Stimulated activated CD4-positive, alpha-beta T cell treated with anti-CD3 and anti-CD28 coated beads, Interleukin-4, amount 100 ng/mL, for 48 hours (primary cell): Measurements from ENCODE around the gene GALNT11.

Experiments used
- DNase-seq, 2 donors: peaks; one replicate each; pipeline ENCODE4 v3.0.0-alpha.2; 2020; ENCODE audit warnings: low read depth in 2 of 2

GALNT11 gene

DNA sequence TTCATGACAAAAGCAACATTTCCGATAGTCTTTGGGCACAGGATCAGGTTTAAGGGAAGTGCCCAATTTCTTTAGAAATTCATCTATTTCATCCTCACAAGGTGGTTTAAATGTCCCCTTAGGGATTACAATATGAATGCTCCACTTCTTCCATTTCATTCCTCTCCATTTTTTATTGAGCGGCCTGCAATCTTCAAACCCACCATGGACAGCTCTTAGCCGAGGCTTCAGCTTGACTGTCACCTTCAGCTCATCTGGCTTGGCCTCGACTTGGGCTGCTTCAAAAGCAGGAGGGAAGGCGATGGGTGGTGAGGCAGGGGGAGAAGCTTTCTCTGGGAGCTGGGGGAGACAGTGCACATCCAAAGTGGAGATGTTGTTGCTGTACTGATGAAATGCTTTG, 123.2 kb downstream of the GALNT11 start:
- DNase-seq = no peak

DNA sequence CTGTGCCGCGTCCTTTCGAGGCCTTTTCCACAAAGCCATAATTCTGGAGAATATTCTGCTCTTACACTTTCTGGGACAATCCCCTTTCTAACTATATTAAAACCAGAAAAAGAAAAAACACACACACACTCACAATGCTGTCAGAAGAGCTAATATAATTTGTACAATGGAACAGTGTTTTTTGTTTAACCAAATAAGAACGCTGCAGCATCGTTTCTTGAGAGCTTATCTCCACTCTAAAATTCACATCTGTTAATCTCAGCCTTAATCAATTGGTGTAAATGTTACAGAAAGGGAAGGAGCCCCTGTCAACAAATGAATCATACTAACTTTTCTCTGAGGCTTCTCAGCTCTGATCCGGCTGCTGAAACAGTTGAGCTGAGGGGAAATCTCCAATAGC, 123.9 kb downstream of the GALNT11 start:
- no peak for DNase-seq

DNA sequence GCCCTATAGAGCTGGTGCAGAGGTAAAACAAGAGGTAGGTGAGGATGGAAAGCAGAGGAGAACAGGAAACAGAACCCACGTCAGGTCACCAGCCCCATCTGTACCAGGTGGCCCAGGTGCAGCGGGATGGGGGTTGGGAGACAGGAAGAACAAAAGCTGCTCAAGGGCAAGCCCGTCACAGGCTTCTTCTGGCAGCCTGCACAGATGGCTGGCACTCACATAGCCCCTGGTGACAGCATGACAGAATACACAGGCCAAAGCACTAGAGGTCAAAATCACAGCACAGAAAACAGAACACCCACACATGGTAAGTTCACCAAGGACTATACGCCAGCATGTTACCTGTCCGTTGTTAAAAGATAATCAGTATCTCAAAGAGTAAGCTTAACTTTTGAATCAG, 126.8 kb downstream of the GALNT11 start:
- no peak for DNase-seq

DNA sequence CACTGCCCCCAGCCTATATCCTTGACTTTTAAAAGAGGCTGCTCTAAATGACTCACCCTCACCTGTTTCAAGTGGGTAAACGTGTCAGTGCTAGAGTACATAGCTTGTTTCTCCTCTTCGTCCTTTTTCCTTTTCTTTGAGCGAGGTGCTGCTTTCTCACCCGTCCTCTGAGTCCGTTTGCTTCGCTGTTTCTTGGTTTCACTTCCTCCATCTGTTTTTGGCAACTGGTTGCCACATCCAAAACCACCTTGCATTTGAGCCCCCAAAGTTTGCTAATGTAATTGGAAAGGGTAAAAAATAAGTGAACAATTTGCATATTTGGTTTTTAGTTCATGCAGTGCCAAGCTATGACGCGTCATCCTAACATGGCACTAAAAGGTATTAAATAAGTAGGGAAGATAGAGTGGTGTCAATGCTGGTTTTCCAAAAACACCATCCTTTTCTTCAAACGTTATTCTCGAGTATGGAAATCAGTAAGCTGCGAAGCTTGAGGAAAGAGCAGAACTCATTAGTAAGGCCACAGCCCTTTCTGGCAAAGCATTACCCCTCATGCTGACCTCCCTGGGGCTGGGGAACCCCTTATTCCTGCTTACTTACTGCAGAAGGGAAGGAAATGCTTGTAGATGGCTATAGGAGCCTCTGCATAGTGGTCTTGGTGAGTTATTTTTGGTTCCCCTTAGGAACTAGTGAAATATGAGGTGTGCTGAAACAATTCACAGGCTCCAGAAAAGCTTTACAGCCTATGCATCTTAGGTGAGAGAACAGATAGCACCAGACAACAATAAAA, 133.5 kb downstream of the GALNT11 start:
- DNase-seq = no peak

DNA sequence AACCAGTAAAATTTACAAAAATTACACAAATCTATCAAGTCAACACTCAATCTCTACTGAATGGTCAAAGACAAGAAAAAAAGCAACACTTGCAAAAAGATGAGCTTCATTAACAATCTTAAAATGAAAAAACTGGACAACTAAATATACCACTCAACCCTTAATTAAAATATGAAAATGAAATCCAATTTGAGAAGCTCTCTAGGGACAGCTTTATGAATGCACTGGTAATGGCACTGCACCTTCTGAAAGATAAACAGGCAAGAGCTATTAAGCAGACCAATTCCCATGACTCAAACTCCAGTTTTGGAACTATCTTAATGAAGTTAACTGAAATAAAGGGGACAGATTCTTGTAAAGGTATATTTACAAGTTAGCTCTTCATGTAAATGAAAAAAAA, 135.7 kb downstream of the GALNT11 start:
- DNase-seq = no peak

DNA sequence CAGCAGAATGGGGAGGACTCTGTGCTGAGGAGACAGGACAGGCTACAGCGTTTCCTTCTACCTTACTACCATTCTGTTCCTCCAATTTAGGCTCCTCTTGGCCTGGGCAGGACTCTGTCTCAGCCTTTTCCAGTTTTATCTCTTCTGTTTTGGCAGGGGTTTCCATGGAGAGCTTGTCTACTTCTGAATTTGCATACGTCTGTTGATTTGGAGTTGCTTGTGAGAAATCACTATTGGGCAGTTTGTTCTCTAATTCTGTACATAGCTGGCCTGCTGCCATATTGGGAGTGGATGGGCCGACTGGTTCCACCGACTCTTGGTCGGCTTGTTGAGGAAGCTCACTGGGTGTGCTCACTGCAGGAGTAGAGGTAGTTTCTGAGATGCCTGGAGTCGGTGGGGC, 136.8 kb downstream of the GALNT11 start:
- no peak for DNase-seq
